ENCODE results near the gene ERVH48-1.
"Not testable (repeated sequence)": the region's sequence is repeated elsewhere in the genome, so short reads cannot be mapped to it uniquely, and the experiment has no call there.

The ERVH48-1 gene

GRCh38 chr21:42918291-42918690 lies 7.1 kb downstream of the ERVH48-1 start:
- TF ChIP-seq, protein P1, sequence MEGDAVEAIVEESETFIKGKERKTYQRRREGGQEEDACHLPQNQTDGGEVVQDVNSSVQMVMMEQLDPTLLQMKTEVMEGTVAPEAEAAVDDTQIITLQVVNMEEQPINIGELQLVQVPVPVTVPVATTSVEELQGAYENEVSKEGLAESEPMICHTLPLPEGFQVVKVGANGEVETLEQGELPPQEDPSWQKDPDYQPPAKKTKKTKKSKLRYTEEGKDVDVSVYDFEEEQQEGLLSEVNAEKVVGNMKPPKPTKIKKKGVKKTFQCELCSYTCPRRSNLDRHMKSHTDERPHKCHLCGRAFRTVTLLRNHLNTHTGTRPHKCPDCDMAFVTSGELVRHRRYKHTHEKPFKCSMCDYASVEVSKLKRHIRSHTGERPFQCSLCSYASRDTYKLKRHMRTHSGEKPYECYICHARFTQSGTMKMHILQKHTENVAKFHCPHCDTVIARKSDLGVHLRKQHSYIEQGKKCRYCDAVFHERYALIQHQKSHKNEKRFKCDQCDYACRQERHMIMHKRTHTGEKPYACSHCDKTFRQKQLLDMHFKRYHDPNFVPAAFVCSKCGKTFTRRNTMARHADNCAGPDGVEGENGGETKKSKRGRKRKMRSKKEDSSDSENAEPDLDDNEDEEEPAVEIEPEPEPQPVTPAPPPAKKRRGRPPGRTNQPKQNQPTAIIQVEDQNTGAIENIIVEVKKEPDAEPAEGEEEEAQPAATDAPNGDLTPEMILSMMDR (IDR thresholded peaks at IDR 0.05; ENCODE audit: borderline replicate concordance, insufficient read depth, low read depth, low read length), result no peak
- H3K4me3 ChIP-seq (ENCODE audit: low read depth, low read length), result no peak overlapping the region

DNA sequence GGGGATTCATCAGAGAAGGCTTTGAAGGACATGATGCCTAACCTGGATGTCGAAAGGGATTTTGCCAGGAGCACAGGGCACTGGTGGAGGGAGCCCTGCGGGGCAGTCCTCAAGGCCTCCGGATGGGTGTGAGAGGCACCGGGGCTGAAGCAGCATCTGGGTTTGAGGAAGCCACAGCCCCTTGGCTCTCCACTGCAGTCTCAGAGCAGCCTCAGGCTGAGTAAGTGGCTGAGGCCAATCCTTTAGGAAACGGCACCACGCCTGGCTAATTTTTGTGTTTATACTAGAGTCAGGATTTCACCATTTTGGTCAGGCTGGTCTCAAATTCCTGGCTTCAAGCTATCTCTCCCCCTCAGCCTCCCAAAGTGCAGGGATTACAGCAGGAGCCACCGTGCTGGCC lies 12.0 kb downstream of the ERVH48-1 start:
- no peak overlapping the region for H3K4me3 ChIP-seq (ENCODE audit: low read depth, low read length)
- TF ChIP-seq, protein P1 (IDR thresholded peaks at IDR 0.05; ENCODE audit: borderline replicate concordance, insufficient read depth, low read depth, low read length), result no peak

DNA sequence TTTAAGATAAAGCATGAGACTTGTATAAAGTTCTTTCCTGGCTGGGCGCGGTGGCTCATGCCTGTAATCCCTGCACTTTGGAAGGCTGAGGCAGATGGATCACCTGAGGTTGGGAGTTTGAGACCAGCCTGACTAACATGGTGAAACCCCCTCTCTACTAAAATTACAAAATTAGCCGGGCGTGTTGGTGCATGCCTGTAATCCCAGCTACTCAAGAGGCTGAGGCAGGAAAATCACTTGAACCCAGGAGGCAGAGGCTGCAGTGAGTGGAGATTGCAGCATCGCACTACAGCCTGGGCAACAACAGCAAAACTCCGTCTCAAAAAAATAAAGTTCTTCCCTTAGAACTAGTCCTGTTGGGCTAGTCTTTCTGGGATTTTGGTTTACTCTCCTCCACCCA lies 13.5 kb downstream of the ERVH48-1 start:
- H3K4me3 ChIP-seq (ENCODE audit: low read depth, low read length), result not testable (repeated sequence)

DNA sequence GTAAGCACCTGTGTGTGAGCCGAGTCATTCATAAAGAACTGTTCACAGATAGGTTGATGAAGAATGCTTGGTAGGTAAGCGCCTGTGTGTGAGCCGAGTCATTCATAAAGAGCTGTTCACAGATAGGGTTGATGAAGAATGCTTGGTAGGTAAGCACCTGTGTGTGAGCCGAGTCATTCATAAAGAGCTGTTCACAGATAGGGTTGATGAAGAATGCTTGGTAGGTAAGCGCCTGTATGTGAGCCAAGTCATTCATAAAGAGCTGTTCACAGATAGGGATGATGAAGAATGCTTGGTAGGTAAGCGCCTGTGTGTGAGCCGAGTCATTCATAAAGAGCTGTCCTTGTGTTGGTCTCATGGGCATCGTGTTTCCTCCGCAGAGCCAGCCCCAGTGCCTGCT lies 16.9 kb downstream of the ERVH48-1 start:
- not testable (repeated sequence) for H3K4me3 ChIP-seq (ENCODE audit: low read depth, low read length)

- TF ChIP-seq, protein P1 (IDR thresholded peaks at IDR 0.05; ENCODE audit: borderline replicate concordance, insufficient read depth, low read depth, low read length), result no peak
- no peak overlapping the region for H3K4me3 ChIP-seq (ENCODE audit: low read depth, low read length)
Measured at GRCh38 chr21:42906233-42906632, 19.2 kb downstream of the ERVH48-1 start.

- TF ChIP-seq, protein P1 (IDR thresholded peaks at IDR 0.05; ENCODE audit: borderline replicate concordance, insufficient read depth, low read depth, low read length), result no peak
- H3K4me3 ChIP-seq (ENCODE audit: low read depth, low read length), result no peak overlapping the region
Measured at GRCh38 chr21:42905195-42905594, 20.2 kb downstream of the ERVH48-1 start.

DNA sequence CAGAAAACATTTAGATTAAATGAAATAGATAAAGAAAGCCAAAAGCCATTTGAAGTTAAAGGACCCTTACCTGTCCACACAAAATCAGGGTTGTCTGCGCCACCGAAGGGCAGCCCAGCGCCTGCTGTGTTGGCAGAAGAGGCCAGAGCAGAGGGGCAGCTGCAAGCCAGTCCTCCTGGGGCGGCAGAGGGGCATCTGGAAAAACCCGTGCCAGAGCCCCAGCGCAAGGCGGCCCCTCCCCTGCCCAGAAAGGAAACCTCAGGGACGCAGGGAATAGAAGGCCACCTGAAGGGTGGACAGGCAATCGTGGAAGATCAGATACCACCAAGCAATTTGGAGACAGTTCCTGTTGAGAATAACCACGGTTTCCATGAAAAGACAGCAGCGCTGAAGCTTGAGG lies 21.6 kb downstream of the ERVH48-1 start:
- TF ChIP-seq, protein P1 (IDR thresholded peaks at IDR 0.05; ENCODE audit: borderline replicate concordance, insufficient read depth, low read depth, low read length), result no peak
- H3K4me3 ChIP-seq (ENCODE audit: low read depth, low read length), result no peak overlapping the region

DNA sequence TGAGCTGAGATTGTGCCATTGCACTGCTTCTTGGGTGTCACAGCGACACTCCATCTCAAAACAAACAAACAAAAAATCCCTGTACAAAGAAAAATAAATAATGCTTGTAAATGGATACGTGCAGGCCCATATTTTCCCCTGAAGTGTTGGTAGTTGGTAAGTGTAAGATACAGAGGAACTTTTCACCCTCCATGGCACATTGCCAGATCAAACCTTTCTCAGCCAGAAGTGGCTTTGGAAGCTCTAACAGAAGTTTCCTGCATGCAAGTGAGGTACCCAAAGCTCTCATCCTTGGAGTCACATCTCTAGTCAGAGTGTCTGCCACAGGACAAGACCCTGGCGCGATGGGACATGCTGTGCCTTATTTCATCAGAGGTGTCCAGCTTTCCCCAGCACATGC lies 25.0 kb downstream of the ERVH48-1 start:
- H3K4me3 ChIP-seq (ENCODE audit: low read depth, low read length), result no peak overlapping the region
- TF ChIP-seq, protein P1 (IDR thresholded peaks at IDR 0.05; ENCODE audit: borderline replicate concordance, insufficient read depth, low read depth, low read length), result no peak
